K562 (cell line): ENCODE data around the gene ACSS1. TPM values are rescaled to one million over a fixed set of nuclear protein-coding genes. Genes with fewer than 3 reads are reported as not detected.

Experiments
- ATAC-seq: fragments of 200-7000 bp; cut with Tn5 transposase; 3 replicates; pipeline ENCODE4 v1.9.1; 2020; ENCODE audit warnings: moderate library complexity
- BruUV-seq: library from RNA; stranded (reverse); fragments of 400-500 nt; replicated peaks from 2 replicates; lab custom pipeline; 2021; lab: Mats Ljungman, UMichigan
- CTCF ChIA-PET: fragments of 300-600 bp; formaldehyde crosslinking; extraction: SDS; loops from one replicate; lab custom pipeline; 2021; ENCODE audit warnings: low intra/inter-chr PET ratio; lab: Yijun Ruan, JAX
- POLR2A ChIA-PET: fragments of 300-600, 350-650 bp; sonication (Branson Sonifier 250); formaldehyde crosslinking; extraction: SDS; loops from one replicate; lab custom pipeline; 2021; ENCODE audit warnings: antibody characterized with exemption, inconsistent platforms; lab: Yijun Ruan, JAX
- DNase-seq, 4 experiments: peaks; one replicate each; pipeline versions ENCODE4 v3.0.0 to v3.0.0-alpha.2; 2011 to 2018; ENCODE audit warnings: low spot score in 3 of 4, mixed read lengths in 3 of 4; ENCODE audit errors: extremely low read depth in 1 of 4
- FAIRE-seq: peaks from 2 replicates; lab custom pipeline; 2011; peaks lifted over from hg19 to GRCh38; lab: Jason Lieb, UNC
- H2AFZ ChIP-seq: 2 replicates; pipeline ENCODE4 v1.6.0; 2011; ENCODE audit warnings: low read depth, low read length, control low read depth, inconsistent platforms
- H3K27ac ChIP-seq: fragments of 200-600 bp; 3 replicates; pipeline ENCODE4 v1.8.0; 2011; ENCODE audit warnings: low read depth, mild to moderate bottlenecking, control low read depth, inconsistent platforms, low read length, moderate library complexity, mixed read lengths; ENCODE audit errors: extremely low read depth
- H3K27me3 ChIP-seq, 2 experiments: fragments of 300-600 bp in 1 of 2; 2 replicates in 1 of 2; 3 replicates in 1 of 2; pipeline versions ENCODE4 v1.6.0 to v1.8.0; 2011; ENCODE audit warnings: inconsistent platforms in 2 of 2, low read length in 2 of 2, mild to moderate bottlenecking in 1 of 2, mixed read lengths in 1 of 2, moderate library complexity in 1 of 2; ENCODE audit not compliant: control insufficient read depth in 2 of 2, insufficient read depth in 2 of 2
- H3K36me3 ChIP-seq: fragments of 300-600 bp; 3 replicates; pipeline ENCODE4 v1.8.0; 2011; ENCODE audit warnings: mild to moderate bottlenecking, low read length, inconsistent platforms; ENCODE audit not compliant: control insufficient read depth, insufficient read depth
- H3K4me1 ChIP-seq, 2 experiments: fragments of 200-600 bp in 1 of 2; replicated peaks in 1 of 2; 2 replicates in 1 of 2; 3 replicates in 1 of 2; pipeline versions ENCODE4 v1.5.1 to v1.8.0; 2011; ENCODE audit warnings: inconsistent platforms in 2 of 2, low read length in 2 of 2, mild to moderate bottlenecking in 1 of 2, mixed read lengths in 1 of 2, moderate library complexity in 1 of 2; ENCODE audit not compliant: control insufficient read depth in 2 of 2, insufficient read depth in 2 of 2
- H3K4me2 ChIP-seq: 2 replicates; pipeline ENCODE4 v1.6.1; 2011; ENCODE audit warnings: low read length, control low read depth, inconsistent platforms, mixed read lengths; ENCODE audit not compliant: insufficient read depth
- H3K4me3 ChIP-seq: fragments of 200-600 bp; sonication (generic), shearing (Covaris generic); 2 replicates; pipeline ENCODE4 v1.5.1; 2016; ENCODE audit warnings: control low read depth, inconsistent platforms
- H3K79me2 ChIP-seq: fragments of 200-600 bp; 3 replicates; pipeline ENCODE4 v1.8.0; 2011; ENCODE audit warnings: low read length, inconsistent platforms; ENCODE audit not compliant: control insufficient read depth, insufficient read depth
- H3K9ac ChIP-seq, 2 experiments: 2 replicates each; pipeline versions ENCODE4 v1.6.0 to v1.6.1; 2011; ENCODE audit warnings: low read depth in 2 of 2, low read length in 2 of 2, control low read depth in 1 of 2, inconsistent platforms in 1 of 2, mild to moderate bottlenecking in 1 of 2, mixed read lengths in 1 of 2; ENCODE audit not compliant: insufficient read depth in 1 of 2
- H3K9me1 ChIP-seq: one replicate; pipeline ENCODE4 v1.6.0; 2011; ENCODE audit warnings: inconsistent platforms, mild to moderate bottlenecking, low read length, moderate library complexity; ENCODE audit not compliant: control insufficient read depth, insufficient read depth
- H3K9me3 ChIP-seq: replicated peaks from 2 replicates; pipeline ENCODE4 v1.5.1; 2011; ENCODE audit warnings: low read depth, low read length, inconsistent platforms; ENCODE audit not compliant: control insufficient read depth, insufficient read depth
- H4K20me1 ChIP-seq: replicated peaks from 2 replicates; pipeline ENCODE4 v1.6.1; 2011; ENCODE audit warnings: low read length, inconsistent platforms, mixed read lengths; ENCODE audit not compliant: control insufficient read depth, insufficient read depth
- CEBPB ChIP-seq: fragments of 450-650 bp; IDR thresholded peaks from 2 replicates; pipeline ENCODE4 v1.6.1; 2016; ENCODE audit warnings: missing genetic modification characterization, missing compliant biosample characterization
- KDM5B ChIP-seq: fragments of 200-600 bp; sonication (generic); IDR thresholded peaks from 2 replicates; pipeline ENCODE4 v1.6.1; 2012; ENCODE audit warnings: low read depth, mild to moderate bottlenecking, moderate library complexity, low read length, control low read depth, inconsistent platforms; ENCODE audit not compliant: insufficient replicate concordance
- MED1 ChIP-seq: sonication (generic); formaldehyde crosslinking; IDR thresholded peaks from 2 replicates; pipeline ENCODE4 v1.8.1; 2023; ENCODE audit warnings: missing genetic modification reagents, borderline replicate concordance
- MEF2A ChIP-seq: IDR thresholded peaks from 2 replicates; pipeline ENCODE4 v1.6.1; 2011; ENCODE audit warnings: low read depth, mild to moderate bottlenecking, low read length, moderate library complexity; ENCODE audit not compliant: control insufficient read depth
- MTF1 ChIP-seq: fragments of 250-450 bp; sonication (Bioruptor Pico); IDR thresholded peaks from 2 replicates; pipeline ENCODE4 v1.9.0; 2021; ENCODE audit warnings: moderate library complexity, mild to moderate bottlenecking, inconsistent platforms, borderline replicate concordance
- NBN ChIP-seq: fragments of 450-650 bp; IDR thresholded peaks from 2 replicates; pipeline ENCODE4 v1.6.1; 2016; ENCODE audit warnings: low read depth, mild to moderate bottlenecking
- NR2F6 ChIP-seq: fragments of 450-650 bp; formaldehyde crosslinking; IDR thresholded peaks from 2 replicates; pipeline ENCODE4 v1.4.0; 2020; ENCODE audit warnings: mild to moderate bottlenecking
- PRMT5 ChIP-seq: sonication (generic); formaldehyde crosslinking; IDR thresholded peaks from 2 replicates; pipeline ENCODE4 v1.5.0; 2020; ENCODE audit warnings: missing genetic modification reagents
- RBFOX2 ChIP-seq: fragments of 200-400 bp; formaldehyde crosslinking; IDR thresholded peaks from 2 replicates; pipeline ENCODE4 v1.6.1; 2017; ENCODE audit warnings: low read depth, mild to moderate bottlenecking, low read length, moderate library complexity
- YBX1 ChIP-seq: fragments of 450-650 bp; IDR thresholded peaks from 2 replicates; pipeline ENCODE4 v1.7.1; 2016; ENCODE audit warnings: mild to moderate bottlenecking
- YY1 ChIP-seq, 3 experiments: IDR thresholded peaks; 2 replicates each; pipeline ENCODE4 v1.6.1; 2011; ENCODE audit warnings: low read length in 2 of 3, mild to moderate bottlenecking in 2 of 3, moderate library complexity in 2 of 3, borderline replicate concordance in 1 of 3, control low read depth in 1 of 3, low read depth in 1 of 3; ENCODE audit not compliant: insufficient read depth in 3 of 3, insufficient replicate concordance in 2 of 3, control insufficient read depth in 1 of 3, insufficient read length in 1 of 3; ENCODE audit errors: extremely low read depth in 1 of 3
- ZNF224 ChIP-seq: sonication (generic); formaldehyde crosslinking; IDR thresholded peaks from 2 replicates; pipeline ENCODE4 v1.8.0; 2022; ENCODE audit warnings: mild to moderate bottlenecking, missing genetic modification reagents
- ZNF253 ChIP-seq: fragments of 250-450 bp; sonication (Bioruptor Pico); conservative IDR thresholded peaks from 2 replicates; pipeline ENCODE4 v1.6.1; 2021; ENCODE audit warnings: mild to moderate bottlenecking
- WGBS: fragments of 100-300 bp; shearing (Covaris generic); methylation state at CpG from one replicate; pipeline ENCODE4 v1.1.6; 2016; ENCODE audit warnings: low coverage, mixed read lengths; ENCODE audit not compliant: insufficient coverage; ENCODE audit errors: missing lambda C conversion rate; 5-methylcytosine and 5-hydroxymethylcytosine counted together
- in situ Hi-C: fragments of 300-500 bp; cut with MboI; formaldehyde crosslinking; loops from 4 replicates; pipeline ENCODE4 v1.15.0; 2018; ENCODE audit warnings: inconsistent platforms, mixed read lengths
- intact Hi-C: fragments of 100-400 bp; cut with micrococcal nuclease; formaldehyde crosslinking; loops from 2 replicates; pipeline ENCODE4 v1.14.2; 2022
- polyA plus RNA-seq, 8 experiments: library from polyadenylated mRNA; depleted of rRNA in 4 of 8; stranded (reverse) in 5 of 8; unstranded in 3 of 8; fragments of >200 nt; fragmentation: Nextera tagmentation in 2 of 8; fragmentation: Illumina TruSeq in 1 of 8; extraction: Ambion mirVana in 2 of 8; extraction: Trizol in 1 of 8; gene quantifications; 2 replicates each; pipeline versions ENCODE4 v1.2.1 to v1.2.3, GENCODE V29; 2011 to 2014; ENCODE audit warnings: inconsistent platforms in 1 of 8, missing spikeins in 1 of 8
- total RNA-seq, 7 experiments: library from RNA; depleted of rRNA in 6 of 7; stranded (reverse); fragments of >200 nt in 6 of 7; fragmentation: Illumina TruSeq in 2 of 7; extraction: Trizol in 2 of 7; gene quantifications; 2 replicates each; pipeline versions ENCODE4 v1.2.1 to v1.2.3, GENCODE V29; 2011 to 2021; ENCODE audit warnings: low replicate concordance in 1 of 7
- TF ChIP-seq, protein P1 (sequence below), 2 experiments: fragments of 450-650 bp in 1 of 2; sonication (generic) in 1 of 2; formaldehyde crosslinking; conservative IDR thresholded peaks; 2 replicates each; pipeline versions ENCODE4 v1.4.0 to v1.8.1; 2020 to 2022; ENCODE audit warnings: mild to moderate bottlenecking in 1 of 2, missing genetic modification reagents in 1 of 2
- TF ChIP-seq, protein P2 (sequence below): fragments of 250-450 bp; sonication (Bioruptor Pico); IDR thresholded peaks from 2 replicates; pipeline ENCODE4 v1.8.0; 2022; ENCODE audit warnings: moderate library complexity, mild to moderate bottlenecking, inconsistent platforms
- TF ChIP-seq, protein P3 (sequence below): fragments of 250-450 bp; sonication (Bioruptor Pico); IDR thresholded peaks from 2 replicates; pipeline ENCODE4 v1.5.0; 2020; ENCODE audit warnings: mild to moderate bottlenecking

Gene ACSS1
- total and polyA plus RNA-seq, 9 of the 15 experiments (the other 6 are each of a cell fraction or from before 2014, with no cell fraction given) = 0.07 to 2.1 (median 0.27) TPM; not detected in 3

DNA sequence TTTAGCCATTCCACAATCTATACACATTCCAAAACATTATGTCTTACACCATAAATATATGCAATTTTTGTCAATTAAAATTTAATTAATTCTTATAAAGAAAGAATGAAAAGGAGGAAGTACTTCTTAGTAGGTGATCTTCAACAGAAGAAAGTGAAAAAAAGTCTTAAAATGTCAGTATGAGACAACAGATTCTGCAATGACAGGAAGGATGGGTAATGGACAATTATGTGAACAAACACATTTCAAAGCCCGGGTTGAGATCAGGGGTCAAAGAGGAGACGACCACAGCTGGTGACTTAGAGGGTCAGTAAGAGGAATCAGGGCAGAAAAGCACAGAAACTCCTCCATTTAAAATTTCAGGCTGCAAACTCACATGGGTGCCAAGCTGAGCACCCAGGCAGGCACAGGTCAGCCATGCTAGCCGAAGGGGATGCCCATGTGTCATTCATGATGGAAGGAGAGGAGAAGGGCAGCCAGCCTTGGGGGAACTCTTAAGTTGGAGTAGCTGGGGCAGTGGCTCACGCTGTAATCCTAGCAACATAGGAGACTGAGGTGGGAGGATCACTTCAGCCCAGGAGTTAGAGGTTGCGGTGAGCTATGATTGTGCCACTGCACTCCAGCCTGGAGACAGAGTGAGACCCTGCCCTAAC, 13.0 kb upstream of the ACSS1 start:
- ChIA-PET POLR2A (no interaction called here), CTCF (no interaction called here)

More for the DNA sequence above, 13.0 kb upstream of the ACSS1 start:
- Histone ChIP-seq H3K9ac (no peak overlapping the region), H3K36me3 (no peaks in the 10 kb centered on the region), H3K4me1 (no peaks in the 10 kb centered on the region), H3K79me2 (no peaks in the 10 kb centered on the region), H3K9me1 (no peaks in the 10 kb centered on the region), H4K20me1 (no peaks in the 10 kb centered on the region), H2AFZ (no peak overlapping the region), H3K27me3 (peaks cover 0 to 13% of the 10 kb centered on the region in 2 experiments; a peak in 3 of 5 replicates), H3K4me2 (no peak overlapping the region), H3K9me3 (no peaks in the 10 kb centered on the region), H3K27ac (no peak overlapping the region), H3K4me3 (no peak overlapping the region)
- no peak for ATAC-seq
- intact Hi-C loops (loop anchor here (2.0 to 10.0 kb wide), 2 partner anchors 74 to 104 kb away; no protein-coding TSS in a partner anchor), in situ Hi-C loops (no loop called here)
- TF ChIP-seq MEF2A (no peak), YY1 (IDR thresholded peaks at IDR 0.05; ENCODE audit: borderline replicate concordance in 1 of 3, control insufficient read depth in 1 of 3, extremely low read depth in 1 of 3, insufficient read depth in 3 of 3, insufficient read length in 1 of 3, insufficient replicate concordance in 2 of 3, low read depth in 1 of 3, low read length in 2 of 3) (no peak), YBX1 (no peak), ZNF224 (no peak), MTF1 (no peak), NBN (no peak), CEBPB (tag) (no peak), PRMT5 (no peak), KDM5B (no peak), NR2F6 (CRISPR knock-in tag) (no peak), RBFOX2 (no peak), MED1 (no peak), ZNF253 (CRISPR knock-in tag) (no peak)
- TF ChIP-seq, protein P1, sequence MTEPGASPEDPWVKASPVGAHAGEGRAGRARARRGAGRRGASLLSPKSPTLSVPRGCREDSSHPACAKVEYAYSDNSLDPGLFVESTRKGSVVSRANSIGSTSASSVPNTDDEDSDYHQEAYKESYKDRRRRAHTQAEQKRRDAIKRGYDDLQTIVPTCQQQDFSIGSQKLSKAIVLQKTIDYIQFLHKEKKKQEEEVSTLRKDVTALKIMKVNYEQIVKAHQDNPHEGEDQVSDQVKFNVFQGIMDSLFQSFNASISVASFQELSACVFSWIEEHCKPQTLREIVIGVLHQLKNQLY (CRISPR knock-in tag; conservative IDR thresholded peaks at IDR 0.05) = no peak
- TF ChIP-seq, protein P2, sequence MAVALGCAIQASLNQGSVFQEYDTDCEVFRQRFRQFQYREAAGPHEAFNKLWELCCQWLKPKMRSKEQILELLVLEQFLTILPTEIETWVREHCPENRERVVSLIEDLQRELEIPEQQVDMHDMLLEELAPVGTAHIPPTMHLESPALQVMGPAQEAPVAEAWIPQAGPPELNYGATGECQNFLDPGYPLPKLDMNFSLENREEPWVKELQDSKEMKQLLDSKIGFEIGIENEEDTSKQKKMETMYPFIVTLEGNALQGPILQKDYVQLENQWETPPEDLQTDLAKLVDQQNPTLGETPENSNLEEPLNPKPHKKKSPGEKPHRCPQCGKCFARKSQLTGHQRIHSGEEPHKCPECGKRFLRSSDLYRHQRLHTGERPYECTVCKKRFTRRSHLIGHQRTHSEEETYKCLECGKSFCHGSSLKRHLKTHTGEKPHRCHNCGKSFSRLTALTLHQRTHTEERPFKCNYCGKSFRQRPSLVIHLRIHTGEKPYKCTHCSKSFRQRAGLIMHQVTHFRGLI (CRISPR knock-in tag) = no peak
- TF ChIP-seq, protein P3, sequence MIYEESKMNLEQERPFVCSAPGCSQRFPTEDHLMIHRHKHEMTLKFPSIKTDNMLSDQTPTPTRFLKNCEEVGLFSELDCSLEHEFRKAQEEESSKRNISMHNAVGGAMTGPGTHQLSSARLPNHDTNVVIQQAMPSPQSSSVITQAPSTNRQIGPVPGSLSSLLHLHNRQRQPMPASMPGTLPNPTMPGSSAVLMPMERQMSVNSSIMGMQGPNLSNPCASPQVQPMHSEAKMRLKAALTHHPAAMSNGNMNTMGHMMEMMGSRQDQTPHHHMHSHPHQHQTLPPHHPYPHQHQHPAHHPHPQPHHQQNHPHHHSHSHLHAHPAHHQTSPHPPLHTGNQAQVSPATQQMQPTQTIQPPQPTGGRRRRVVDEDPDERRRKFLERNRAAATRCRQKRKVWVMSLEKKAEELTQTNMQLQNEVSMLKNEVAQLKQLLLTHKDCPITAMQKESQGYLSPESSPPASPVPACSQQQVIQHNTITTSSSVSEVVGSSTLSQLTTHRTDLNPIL = no peak
- no TSS peak for BruUV-seq
- no peak for DNase-seq
- FAIRE-seq = no peak
- 0% methylated on average over 5 of the region's 5 CpGs for WGBS
